GM23248 (cell line): ENCODE results near the gene IPO13.

Experiments used
- EZH2 ChIP-seq: fragments of 200-600 bp; sonication (generic); IDR thresholded peaks from 2 replicates; pipeline ENCODE4 v1.6.1; 2018; ENCODE audit warnings: antibody characterized with exemption, mild to moderate bottlenecking; ENCODE audit not compliant: insufficient read depth, poor library complexity, severe bottlenecking
- EZH2phosphoT487 ChIP-seq: fragments of 200-600 bp; sonication (generic); IDR thresholded peaks from 2 replicates; pipeline ENCODE4 v1.6.1; 2018; ENCODE audit warnings: antibody characterized with exemption, moderate library complexity, mild to moderate bottlenecking, low read depth; ENCODE audit not compliant: insufficient read depth

DNA sequence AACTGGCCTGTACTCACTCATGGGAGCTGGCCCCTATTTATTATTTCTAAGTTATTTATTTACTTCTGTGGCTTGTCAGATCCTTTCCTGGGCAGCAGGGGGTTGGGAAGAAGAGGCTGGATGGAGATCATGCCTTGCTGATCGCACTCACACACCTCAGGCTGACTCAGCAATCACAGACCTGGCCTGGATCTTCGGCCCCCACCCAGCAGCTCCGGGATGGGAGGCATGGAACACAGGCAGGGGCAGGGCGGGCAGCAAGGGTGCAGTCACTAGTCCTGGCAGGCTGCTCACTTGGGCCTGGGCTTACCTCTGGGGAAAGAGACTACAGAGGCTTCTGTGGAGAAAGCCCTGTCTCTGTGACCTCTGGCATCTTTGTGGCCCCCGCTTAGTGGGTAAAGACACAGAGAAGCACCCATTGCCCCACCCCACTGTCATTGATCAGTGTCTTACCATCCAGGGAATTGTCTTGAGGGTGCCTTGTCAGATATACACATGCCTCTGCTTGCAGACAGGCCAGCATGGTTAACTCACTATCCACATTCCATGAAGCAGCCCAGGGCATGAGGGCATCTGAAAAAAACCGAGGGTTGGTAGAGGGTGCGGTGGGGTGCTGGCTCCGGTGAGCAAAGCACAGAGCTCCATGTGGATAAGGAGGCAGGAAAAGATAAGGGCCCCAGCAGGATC, 9.4 kb upstream of the IPO13 start:
- TF ChIP-seq EZH2phosphoT487 (no peak), EZH2 (no peak)
